ENCODE results near the gene TOM1L1. TPM values are rescaled to one million over a fixed set of nuclear protein-coding genes. Genes with fewer than 3 reads are reported as not detected.

The TOM1L1 gene
- total RNA-seq, 1 experiment from 2014 or later, result 58.5 TPM

- TF ChIP-seq AR (CRISPR knock-in tag; IDR thresholded peaks at IDR 0.05) (no peak), ZNF138 (CRISPR knock-in tag; conservative IDR thresholded peaks at IDR 0.05) (no peak), FOXK1 (CRISPR knock-in tag; IDR thresholded peaks at IDR 0.05) (no peak), USF1 (CRISPR knock-in tag; IDR thresholded peaks at IDR 0.05) (no peak), STAT6 (CRISPR knock-in tag; conservative IDR thresholded peaks at IDR 0.05; ENCODE audit: low read depth) (no peak)
Observed at GRCh38 chr17:54899201-54899600, 1.5 kb upstream of the TOM1L1 start (continued).

GRCh38 chr17:54899721-54900456 is 763 bp upstream of the TOM1L1 start:
- POLR2A ChIA-PET, result interaction anchor here (0.5 kb wide), 1 partner anchor 349 kb away, joined by 3 read pairs; no protein-coding TSS in a partner anchor
- ATAC-seq (peak; percentile 32), DNase-seq (ENCODE audit: low spot score) (peak; percentile 33)
- Mint-ChIP-seq H3K27me3 (ENCODE audit: low read depth) (no peaks in the 10 kb centered on the region), H3K36me3 (peaks cover 12% of the 10 kb centered on the region), H3K4me1 (peaks cover 21% of the 10 kb centered on the region), H3K4me3 (no peak overlapping the region), H3K27ac (peak overlapping the region; percentile 95), H3K9me3 (0 out of 2 replicates have a peak, but pooled peaks cover 5% of the 10 kb centered on the region)
- TF ChIP-seq NFATC4 (CRISPR knock-in tag; IDR thresholded peaks at IDR 0.05), result no peak
- TF ChIP-seq ZNF423 (CRISPR knock-in tag; IDR thresholded peaks at IDR 0.05), result peak; percentile 36; the same call in 1 of the 2 replicates
- CTCF ChIA-PET, result interaction anchor here (0.5 to 1.9 kb wide), 5 partner anchors 9 to 1292 kb away, joined by 3 to 4 read pairs (median 3); no protein-coding TSS in a partner anchor

- H3K4me1 Mint-ChIP-seq, result peaks cover 21% of the 10 kb centered on the region
- H3K27ac Mint-ChIP-seq, result peak overlapping the region; percentile 97
- CTCF ChIA-PET, result interaction anchor here (0.8 kb wide), 1 partner anchor 18 kb away, joined by 3 read pairs; no protein-coding TSS in a partner anchor
- peaks cover 24% of the 10 kb centered on the region for H3K36me3 Mint-ChIP-seq
- ATAC-seq, result peak; percentile 4; the same call in 1 of the 2 replicates
- no peak for DNase-seq (ENCODE audit: low spot score)
- H3K27me3 Mint-ChIP-seq (ENCODE audit: low read depth), result no peaks in the 10 kb centered on the region
- POLR2A ChIA-PET, result interaction anchor here (0.5 kb wide), 1 partner anchor 549 kb away, joined by 6 read pairs; no protein-coding TSS in a partner anchor
- 0 out of 2 replicates have a peak, but pooled peaks cover 5% of the 10 kb centered on the region for H3K9me3 Mint-ChIP-seq
- no peak overlapping the region for H3K4me3 Mint-ChIP-seq
- TF ChIP-seq EMX1 (CRISPR knock-in tag; IDR thresholded peaks at IDR 0.05) (no peak), HMGXB4 (CRISPR knock-in tag; IDR thresholded peaks at IDR 0.05) (no peak), ATF6 (CRISPR knock-in tag; IDR thresholded peaks at IDR 0.05) (no peak), JUN (CRISPR knock-in tag; IDR thresholded peaks at IDR 0.05) (no peak), AR (CRISPR knock-in tag; IDR thresholded peaks at IDR 0.05) (no peak), ERG (CRISPR knock-in tag; IDR thresholded peaks at IDR 0.05) (no peak), ZNF396 (CRISPR knock-in tag; IDR thresholded peaks at IDR 0.05; ENCODE audit: borderline replicate concordance) (no peak), ZNF232 (CRISPR knock-in tag; IDR thresholded peaks at IDR 0.05) (no peak), ZMAT4 (CRISPR knock-in tag; IDR thresholded peaks at IDR 0.05) (no peak)
Observed at GRCh38 chr17:54901230-54901822, 674 bp downstream of the TOM1L1 start.
